AG04449 (cell line): ENCODE measurements around the gene GRIK2.
A peak's percentile ranks its signal among the peaks of the same experiment; 100 is the strongest.

Experiments
- CTCF ChIA-PET: fragments of 350-600 bp; formaldehyde crosslinking; extraction: SDS; loops from one replicate; lab custom pipeline; 2021; ENCODE audit warnings: antibody characterized with exemption; lab: Yijun Ruan, JAX
- POLR2A ChIA-PET: fragments of 400-600, 350-600 bp; formaldehyde crosslinking; extraction: SDS; loops from one replicate; lab custom pipeline; 2020; ENCODE audit warnings: antibody characterized with exemption, inconsistent platforms; lab: Yijun Ruan, JAX
- DNase-seq: peaks from one replicate; pipeline ENCODE4 v3.0.0-alpha.2; 2010; ENCODE audit warnings: low read depth, low spot score
- H3K4me3 ChIP-seq: 2 replicates; pipeline ENCODE4 v1.5.1; 2011; ENCODE audit warnings: low read depth, mild to moderate bottlenecking, control low read depth, low read length
- CTCF ChIP-seq: IDR thresholded peaks from one replicate; pipeline ENCODE4 v1.5.1; 2011; ENCODE audit warnings: mild to moderate bottlenecking, moderate library complexity, low read length, control low read depth, inconsistent platforms; ENCODE audit not compliant: insufficient read depth; ENCODE audit errors: missing control alignments

The GRIK2 gene

DNA sequence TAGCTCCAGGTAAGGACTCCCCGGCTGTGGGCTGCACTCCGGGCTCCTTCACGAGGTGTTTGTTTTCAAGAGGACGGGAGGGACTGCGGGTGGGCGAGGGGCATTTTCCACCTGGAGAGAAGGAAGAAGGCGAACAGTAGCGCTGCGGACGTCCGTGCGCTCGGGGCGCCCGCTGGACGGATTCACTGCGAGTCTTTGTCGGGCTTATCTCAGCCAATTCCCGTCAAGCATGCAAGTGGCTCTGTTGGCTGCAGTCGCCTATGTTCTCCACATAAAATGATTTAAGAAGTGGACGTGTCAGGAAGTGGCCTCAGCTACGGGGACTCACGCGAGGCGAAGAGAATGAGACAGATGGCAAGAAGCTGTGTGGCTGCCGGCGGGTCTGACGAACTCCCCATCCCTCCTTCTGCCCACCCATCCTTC lies 332 bp downstream of the GRIK2 start:
- ChIA-PET POLR2A (interaction anchor here (0.6 to 0.7 kb wide), 2 partner anchors 52 to 198 kb away, joined by 3 read pairs; no protein-coding TSS in a partner anchor), CTCF (interaction anchor here (0.8 to 1.7 kb wide), 5 partner anchors 12 to 369 kb away, joined by 3 to 6 read pairs (median 3); no protein-coding TSS in a partner anchor)
- H3K4me3 ChIP-seq, result peak overlapping the region; percentile 64
- no peak for TF ChIP-seq CTCF
- DNase-seq, result no peak

DNA sequence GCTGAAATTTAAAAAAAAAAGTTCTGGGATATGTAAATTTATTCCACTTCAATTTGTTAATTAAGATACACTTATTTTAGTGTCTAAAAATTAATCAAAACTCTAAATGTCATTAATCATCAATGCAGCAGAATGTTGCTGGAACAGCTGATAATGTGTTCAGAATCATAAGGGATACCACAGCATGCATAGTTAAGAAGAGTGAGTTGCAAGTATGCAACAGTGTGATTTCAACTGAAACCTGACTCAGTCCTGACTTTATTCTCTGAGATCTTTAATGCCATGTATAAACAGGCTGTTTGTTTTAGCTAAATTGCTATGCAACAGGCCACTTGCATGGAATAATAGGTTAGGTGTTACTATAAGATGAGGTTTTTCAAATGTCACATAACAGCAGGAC lies 1.4 kb downstream of the GRIK2 start:
- CTCF ChIA-PET, result interaction anchor here (0.9 to 1.3 kb wide), 4 partner anchors 8 to 20 kb away, joined by 3 to 4 read pairs (median 4); no protein-coding TSS in a partner anchor
- DNase-seq, result no peak
- POLR2A ChIA-PET, result no interaction called here
- H3K4me3 ChIP-seq, result no peak overlapping the region
- no peak for TF ChIP-seq CTCF

DNA sequence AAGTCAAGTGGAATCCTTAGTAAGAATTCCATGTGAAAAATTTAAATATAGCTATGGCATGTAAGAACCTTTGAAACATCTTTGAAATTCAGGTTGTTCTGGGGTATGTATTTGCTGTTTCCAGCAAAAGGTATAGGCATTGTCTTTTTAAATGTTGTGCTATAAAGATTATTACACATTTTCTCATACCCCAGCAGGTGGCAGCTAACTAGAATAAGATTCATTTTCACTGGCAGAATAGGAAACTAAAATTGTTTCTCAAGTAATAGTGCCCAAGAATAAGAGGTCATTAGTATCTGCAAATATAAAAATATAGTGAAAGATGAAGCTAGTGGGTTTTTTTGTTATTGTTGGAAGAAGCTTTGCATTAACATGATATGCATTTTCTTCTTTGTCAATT lies 1.8 kb downstream of the GRIK2 start:
- POLR2A ChIA-PET, result no interaction called here
- no peak for TF ChIP-seq CTCF
- DNase-seq, result no peak
- CTCF ChIA-PET, result interaction anchor here (0.9 to 1.3 kb wide), 4 partner anchors 9 to 19 kb away, joined by 3 to 4 read pairs (median 4); no protein-coding TSS in a partner anchor
- no peak overlapping the region for H3K4me3 ChIP-seq

DNA sequence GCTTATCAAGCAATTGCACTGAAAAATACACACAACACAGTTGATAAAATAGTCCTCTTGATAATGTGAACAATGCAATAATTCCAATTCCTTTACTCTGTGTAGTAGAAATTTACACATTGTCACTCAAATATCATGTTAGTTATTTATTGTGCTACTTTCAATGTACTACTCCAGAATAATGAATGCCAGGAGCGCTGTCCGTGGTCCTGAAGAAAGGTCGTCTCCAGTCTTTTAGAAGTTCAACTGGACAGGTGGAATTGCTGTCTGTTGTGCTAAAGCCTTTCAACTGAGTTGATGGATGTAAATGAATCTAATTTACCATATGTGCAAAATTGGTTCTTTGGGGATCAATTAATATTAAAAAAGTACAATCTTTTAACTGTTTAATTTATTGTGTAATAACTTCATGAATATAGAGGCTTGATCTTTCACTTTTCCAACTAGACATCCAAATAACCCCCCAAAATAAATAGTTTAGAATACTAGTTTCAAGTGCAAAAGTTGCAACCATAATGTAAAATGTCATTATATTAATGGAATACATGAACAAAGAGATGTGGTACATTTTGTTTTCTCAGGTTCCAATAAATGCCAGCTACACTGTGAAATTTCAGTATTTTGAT lies 3.2 kb downstream of the GRIK2 start:
- DNase-seq, result no peak

GRCh38 chr6:101397199-101397598 lies 3.7 kb downstream of the GRIK2 start:
- DNase-seq, result no peak

More for the DNA sequence above, 3.2 kb downstream of the GRIK2 start:
- ChIA-PET POLR2A (no interaction called here), CTCF (no interaction called here)
- TF ChIP-seq CTCF, result no peak
- no peak overlapping the region for H3K4me3 ChIP-seq

More at GRCh38 chr6:101397199-101397598, 3.7 kb downstream of the GRIK2 start:
- no peak overlapping the region for H3K4me3 ChIP-seq
- ChIA-PET POLR2A (no interaction called here), CTCF (no interaction called here)
- no peak for TF ChIP-seq CTCF
